Testis (tissue), 2 donors: ENCODE results near the gene B3GALT4.

Experiments
- CTCF ChIP-seq, 3 experiments: fragments of 450-650 bp in 2 of 3; fragments of 200-600 bp in 1 of 3; sonication (generic) in 1 of 3; IDR thresholded peaks; one replicate each; pipeline ENCODE4 v1.5.1; 2016 to 2019; ENCODE audit warnings: antibody characterized with exemption in 3 of 3, mild to moderate bottlenecking in 2 of 3, moderate library complexity in 1 of 3
- POLR2A ChIP-seq: fragments of 450-650 bp; IDR thresholded peaks from one replicate; pipeline ENCODE4 v1.6.1; 2017; ENCODE audit warnings: antibody characterized with exemption, mild to moderate bottlenecking, moderate library complexity

GRCh38 chr6:33297956-33298772 lies 21.2 kb downstream of the B3GALT4 start:
- TF ChIP-seq CTCF (IDR thresholded peaks at IDR 0.05), result no peak
- no peak for TF ChIP-seq POLR2A
